Measurements from ENCODE around the gene FGF3. TPM values are rescaled to one million over a fixed set of nuclear protein-coding genes. Genes with fewer than 3 reads are reported as not detected.
A peak's percentile ranks its signal among the peaks of the same experiment; 100 is the strongest.

The FGF3 gene
- total RNA-seq = not detected
- long read RNA-seq = 0 reads

GRCh38 chr11:69818603-69819441, at the start of gene FGF3:
Gene FGF3, minus strand, starts transcription at chr11:69819416. Its CDS starts 483 bp downstream, at chr11:69818933.
- Histone ChIP-seq H3K4me3 (peak within 1 kb of the TSS; percentile 52), H3K27ac (replicated peaks) (no peak within 1 kb of the TSS), H3K9me3 (replicated peaks) (no peaks in the 10 kb centered on the region), H3K4me1 (peaks cover 16% of the 10 kb centered on the region), H3K27me3 (ENCODE audit: low read depth) (peaks cover 98% of the 10 kb centered on the region), H3K36me3 (no peaks in the 10 kb centered on the region)
- DNase-seq = no peak
- intact Hi-C loops (cut with micrococcal nuclease) = no loop called here
- TF ChIP-seq, protein P1, sequence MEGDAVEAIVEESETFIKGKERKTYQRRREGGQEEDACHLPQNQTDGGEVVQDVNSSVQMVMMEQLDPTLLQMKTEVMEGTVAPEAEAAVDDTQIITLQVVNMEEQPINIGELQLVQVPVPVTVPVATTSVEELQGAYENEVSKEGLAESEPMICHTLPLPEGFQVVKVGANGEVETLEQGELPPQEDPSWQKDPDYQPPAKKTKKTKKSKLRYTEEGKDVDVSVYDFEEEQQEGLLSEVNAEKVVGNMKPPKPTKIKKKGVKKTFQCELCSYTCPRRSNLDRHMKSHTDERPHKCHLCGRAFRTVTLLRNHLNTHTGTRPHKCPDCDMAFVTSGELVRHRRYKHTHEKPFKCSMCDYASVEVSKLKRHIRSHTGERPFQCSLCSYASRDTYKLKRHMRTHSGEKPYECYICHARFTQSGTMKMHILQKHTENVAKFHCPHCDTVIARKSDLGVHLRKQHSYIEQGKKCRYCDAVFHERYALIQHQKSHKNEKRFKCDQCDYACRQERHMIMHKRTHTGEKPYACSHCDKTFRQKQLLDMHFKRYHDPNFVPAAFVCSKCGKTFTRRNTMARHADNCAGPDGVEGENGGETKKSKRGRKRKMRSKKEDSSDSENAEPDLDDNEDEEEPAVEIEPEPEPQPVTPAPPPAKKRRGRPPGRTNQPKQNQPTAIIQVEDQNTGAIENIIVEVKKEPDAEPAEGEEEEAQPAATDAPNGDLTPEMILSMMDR (IDR thresholded peaks at IDR 0.05; ENCODE audit: borderline replicate concordance) = no peak

GRCh38 chr11:69868871-69869270, 49.7 kb upstream of the FGF3 start:
- DNase-seq = no peak
- Histone ChIP-seq H3K36me3 (no peaks in the 10 kb centered on the region), H3K4me3 (no peak overlapping the region), H3K27me3 (ENCODE audit: low read depth) (peaks cover 66% of the 10 kb centered on the region), H3K4me1 (no peaks in the 10 kb centered on the region), H3K9me3 (replicated peaks) (no peaks in the 10 kb centered on the region), H3K27ac (replicated peaks) (no peak overlapping the region)
- TF ChIP-seq, protein P1 (IDR thresholded peaks at IDR 0.05; ENCODE audit: borderline replicate concordance) = no peak
- intact Hi-C loops (cut with micrococcal nuclease) = no loop called here

GRCh38 chr11:69868006-69868810, 49.0 kb upstream of the FGF3 start:
- Histone ChIP-seq H3K27me3 (ENCODE audit: low read depth) (peaks cover 68% of the 10 kb centered on the region), H3K27ac (replicated peaks) (no peak overlapping the region), H3K4me3 (no peak overlapping the region), H3K4me1 (no peaks in the 10 kb centered on the region), H3K9me3 (replicated peaks) (no peaks in the 10 kb centered on the region), H3K36me3 (no peaks in the 10 kb centered on the region)
- DNase-seq = no peak
- intact Hi-C loops (cut with micrococcal nuclease) = no loop called here
- TF ChIP-seq, protein P1 (IDR thresholded peaks at IDR 0.05; ENCODE audit: borderline replicate concordance) = no peak

- TF ChIP-seq, protein P1 (IDR thresholded peaks at IDR 0.05; ENCODE audit: borderline replicate concordance) = no peak
- Histone ChIP-seq H3K9me3 (replicated peaks) (no peaks in the 10 kb centered on the region), H3K4me1 (no peaks in the 10 kb centered on the region), H3K27me3 (ENCODE audit: low read depth) (peaks cover 73% of the 10 kb centered on the region), H3K36me3 (no peaks in the 10 kb centered on the region), H3K4me3 (no peak overlapping the region), H3K27ac (replicated peaks) (no peak overlapping the region)
- DNase-seq = no peak
- intact Hi-C loops (cut with micrococcal nuclease) = no loop called here
Measured at GRCh38 chr11:69867076-69868005, 48.1 kb upstream of the FGF3 start.

- H3K27ac ChIP-seq (replicated peaks) = no peak overlapping the region
- intact Hi-C loops (cut with micrococcal nuclease) = no loop called here
- peaks cover 80% of the 10 kb centered on the region for H3K27me3 ChIP-seq (ENCODE audit: low read depth)
- no peak for DNase-seq
- TF ChIP-seq, protein P1 (IDR thresholded peaks at IDR 0.05; ENCODE audit: borderline replicate concordance) = no peak
- H3K36me3 ChIP-seq = no peaks in the 10 kb centered on the region
- H3K9me3 ChIP-seq (replicated peaks) = no peaks in the 10 kb centered on the region
- H3K4me1 ChIP-seq = no peaks in the 10 kb centered on the region
- H3K4me3 ChIP-seq = no peak overlapping the region
Measured at GRCh38 chr11:69866648-69867047, 47.4 kb upstream of the FGF3 start.
